Activated T-helper 9 cell treated with anti-CD3 and anti-CD28 coated beads, Interleukin-2, amount 50 U/mL, for 16 hours (primary cell): ENCODE measurements around the gene RTN4R.
A peak's percentile ranks its signal among the peaks of the same experiment; 100 is the strongest.

Experiments
- DNase-seq: peaks from one replicate; pipeline ENCODE4 v3.0.0-alpha.2; 2020; ENCODE audit warnings: low read depth

RTN4R gene

DNA sequence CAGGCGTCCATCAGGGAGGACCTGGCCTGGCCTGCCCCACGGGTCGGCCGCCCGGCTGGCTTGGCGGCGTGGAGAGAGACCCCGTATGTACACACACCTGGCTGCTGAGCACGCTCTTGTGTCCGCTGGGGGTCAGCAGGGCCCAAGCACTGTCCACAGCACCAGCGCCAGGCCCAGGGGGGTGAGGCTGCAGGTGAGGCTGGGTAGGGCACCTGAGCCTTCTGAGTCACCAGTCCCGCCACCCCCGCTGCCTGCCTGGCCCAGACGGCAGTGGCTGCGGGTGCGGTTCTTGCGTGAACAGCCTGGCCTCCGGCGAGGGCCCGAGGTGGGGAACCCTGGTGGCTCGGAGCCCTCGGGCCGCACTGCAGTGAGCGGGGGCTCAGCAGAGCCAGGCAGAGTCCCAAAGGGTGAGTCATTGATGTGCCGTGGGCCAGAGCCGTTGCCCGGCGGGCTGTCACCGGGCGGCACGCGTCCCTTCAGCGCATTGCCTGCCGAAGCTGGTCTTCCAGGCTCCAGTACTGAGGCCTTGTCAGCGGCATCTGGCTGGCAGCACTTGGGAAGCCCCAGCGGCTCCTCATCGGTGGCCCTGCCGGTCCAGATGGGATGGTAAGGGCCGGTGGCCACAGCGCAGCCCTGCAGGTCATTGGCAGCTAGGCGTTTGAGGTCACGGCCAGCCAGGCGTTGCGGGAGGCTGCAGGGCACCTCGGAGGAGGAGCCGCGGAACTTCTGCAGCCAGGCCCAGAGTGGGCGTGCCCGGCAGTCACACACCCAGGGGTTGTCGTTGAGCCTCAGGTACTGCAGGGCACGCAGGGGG, 26.3 kb downstream of the RTN4R start:
- no peak for DNase-seq

DNA sequence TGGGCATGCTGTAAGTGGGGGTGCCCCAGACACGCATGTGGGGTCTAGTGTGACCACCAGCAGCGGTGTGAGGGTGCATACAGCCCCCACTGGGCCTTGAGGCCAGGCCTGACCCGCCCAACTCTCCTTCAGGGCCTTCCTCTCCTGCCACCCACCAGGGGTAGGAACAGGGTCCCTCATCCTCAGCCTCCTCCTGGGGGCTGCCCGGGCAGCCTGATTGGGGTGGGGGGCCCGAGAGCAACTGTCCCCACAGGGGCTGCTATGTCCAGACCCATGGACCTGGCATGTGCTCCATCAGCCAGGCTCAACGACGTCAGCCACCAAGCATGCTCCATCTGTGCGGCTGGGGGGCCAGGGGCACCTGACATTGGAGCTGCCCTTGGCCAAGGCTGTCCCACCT, 27.2 kb downstream of the RTN4R start:
- no peak for DNase-seq

- DNase-seq: no peak
Observed at GRCh38 chr22:20240447-20240764, 27.7 kb downstream of the RTN4R start.

DNA sequence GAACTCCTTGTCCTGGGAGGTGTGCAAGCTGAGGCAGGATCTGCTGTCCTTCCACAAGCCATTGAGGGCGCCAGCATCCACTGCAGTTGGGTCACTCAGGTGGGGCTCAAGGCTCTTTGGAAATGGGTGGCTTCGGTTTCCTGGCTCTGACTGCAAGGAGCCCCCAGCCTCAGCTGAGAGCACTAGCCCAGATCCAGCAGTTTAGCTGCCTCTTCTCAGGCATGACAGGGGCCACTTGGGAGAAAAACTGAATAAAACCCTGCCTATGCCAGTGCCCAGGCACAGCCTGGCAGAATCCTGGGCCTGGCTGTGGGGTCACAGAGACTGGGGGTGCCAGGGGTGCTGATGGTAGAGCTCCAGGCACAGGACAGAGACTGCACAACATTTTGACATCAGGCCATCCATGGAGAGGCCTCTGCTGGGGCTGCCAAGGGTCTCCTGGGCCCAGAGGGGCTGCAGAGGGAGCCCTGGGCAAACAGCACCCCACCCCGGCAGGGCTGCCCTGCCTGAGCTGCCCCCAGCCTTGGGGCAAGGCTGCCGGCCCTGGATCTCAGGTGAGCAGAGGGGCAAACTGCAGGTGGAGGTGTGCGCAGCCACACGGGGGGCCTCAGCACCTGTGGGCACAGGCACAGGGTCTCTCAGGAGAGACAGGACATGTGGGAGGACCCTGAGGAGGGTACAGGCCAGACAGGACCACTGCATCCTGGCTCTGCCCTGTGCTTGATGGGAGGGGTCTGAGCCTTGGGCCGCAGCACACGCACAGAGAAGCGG, 28.3 kb downstream of the RTN4R start:
- no peak for DNase-seq

- no peak for DNase-seq
Observed at GRCh38 chr22:20238901-20239675, 29.0 kb downstream of the RTN4R start.

DNA sequence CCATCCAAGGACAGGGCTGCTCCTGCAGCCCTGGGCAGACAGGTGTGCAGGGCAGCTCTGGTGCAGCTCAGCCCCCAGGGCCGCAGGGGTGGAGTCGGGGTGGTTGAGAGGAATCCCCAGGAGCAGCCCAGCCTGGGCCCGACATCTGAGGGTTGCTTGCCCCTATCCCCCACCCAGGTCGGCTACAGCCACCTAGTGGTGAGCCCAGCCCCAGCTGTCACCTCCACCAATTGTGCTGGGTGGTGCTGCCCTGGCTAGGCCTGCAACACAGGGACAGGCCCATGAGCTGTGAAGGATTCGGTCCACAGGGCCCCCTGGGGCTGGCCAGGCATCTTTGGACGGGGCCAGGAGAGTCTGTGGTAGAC, 29.6 kb downstream of the RTN4R start:
- DNase-seq: peak; percentile 27

DNA sequence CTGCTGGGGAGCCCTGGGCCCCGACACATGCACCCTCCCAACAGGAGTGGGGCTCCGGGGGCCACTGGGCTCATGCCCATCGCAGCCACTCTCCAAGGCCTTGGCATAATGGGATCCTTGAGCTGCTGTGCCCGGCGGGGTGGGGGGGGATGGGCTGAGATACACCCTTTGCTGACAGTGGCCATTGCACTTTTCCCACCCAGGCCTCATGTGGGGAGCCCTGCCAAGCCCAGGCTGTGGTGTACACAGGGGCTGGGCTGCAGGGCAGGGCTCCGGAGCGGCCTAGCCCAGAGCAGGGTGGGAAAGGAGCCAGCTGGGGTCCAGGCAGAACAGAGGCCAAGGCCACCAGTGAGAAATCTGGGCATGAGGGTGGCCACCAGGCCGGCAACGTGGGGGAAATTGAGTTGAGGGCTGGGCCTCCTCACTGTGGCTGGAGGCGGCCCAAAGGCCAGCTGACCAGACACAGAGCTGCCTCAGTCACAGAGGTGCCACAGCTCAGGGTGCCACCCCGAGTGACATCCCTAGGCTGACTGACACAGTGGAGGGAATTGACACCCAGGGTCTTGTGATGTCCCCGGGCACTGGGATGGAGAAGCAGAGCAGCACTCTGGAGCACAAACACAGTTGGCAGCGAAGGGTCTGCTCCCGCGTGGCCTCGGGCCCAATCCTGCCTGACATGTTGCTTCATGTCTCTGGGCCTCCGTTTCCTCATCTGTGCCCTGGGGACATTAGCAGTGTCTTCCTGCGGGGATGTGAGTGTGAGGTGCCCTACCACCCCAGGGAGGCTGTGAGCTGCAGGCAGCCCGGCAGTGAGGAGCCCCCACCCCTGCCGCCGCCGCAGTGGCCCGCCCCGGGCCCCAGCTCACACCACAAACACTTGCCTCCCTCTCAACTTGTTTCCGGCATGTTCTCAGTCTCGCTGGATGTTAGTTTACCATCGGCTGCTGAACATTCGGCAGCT, 30.4 kb downstream of the RTN4R start:
- DNase-seq: no peak

DNA sequence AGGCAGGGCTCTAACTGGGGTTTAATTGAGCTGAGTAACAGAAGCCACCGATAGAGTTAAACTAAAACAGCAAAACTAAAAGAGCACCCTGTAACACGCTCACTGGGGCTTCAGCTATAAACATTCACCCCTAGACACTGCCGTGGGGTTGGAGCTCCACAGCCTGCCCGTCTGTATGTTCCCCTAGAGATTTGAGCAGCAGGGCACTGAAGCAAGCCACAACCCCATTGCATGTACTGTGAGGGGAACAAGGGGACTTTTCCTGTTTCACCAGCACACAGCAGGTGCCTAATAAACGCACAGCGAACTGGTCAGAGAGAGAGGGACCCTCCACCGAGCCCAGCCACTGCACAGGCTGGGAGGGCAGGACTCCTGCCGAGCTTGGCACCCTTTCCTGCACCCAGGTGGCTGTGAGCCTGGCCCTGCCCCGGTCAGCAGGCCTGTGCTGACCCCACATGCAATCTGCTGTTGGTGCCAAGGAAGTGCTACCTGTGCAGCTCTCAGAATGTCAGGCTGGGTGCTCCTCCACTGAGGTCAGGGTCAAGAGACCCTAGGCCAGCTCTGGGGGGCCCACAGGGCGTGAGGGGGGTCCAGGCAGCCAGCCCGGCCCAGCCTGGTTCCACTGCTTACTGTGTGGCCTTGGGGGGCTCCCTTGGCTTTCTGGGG, 31.9 kb downstream of the RTN4R start:
- no peak for DNase-seq

DNA sequence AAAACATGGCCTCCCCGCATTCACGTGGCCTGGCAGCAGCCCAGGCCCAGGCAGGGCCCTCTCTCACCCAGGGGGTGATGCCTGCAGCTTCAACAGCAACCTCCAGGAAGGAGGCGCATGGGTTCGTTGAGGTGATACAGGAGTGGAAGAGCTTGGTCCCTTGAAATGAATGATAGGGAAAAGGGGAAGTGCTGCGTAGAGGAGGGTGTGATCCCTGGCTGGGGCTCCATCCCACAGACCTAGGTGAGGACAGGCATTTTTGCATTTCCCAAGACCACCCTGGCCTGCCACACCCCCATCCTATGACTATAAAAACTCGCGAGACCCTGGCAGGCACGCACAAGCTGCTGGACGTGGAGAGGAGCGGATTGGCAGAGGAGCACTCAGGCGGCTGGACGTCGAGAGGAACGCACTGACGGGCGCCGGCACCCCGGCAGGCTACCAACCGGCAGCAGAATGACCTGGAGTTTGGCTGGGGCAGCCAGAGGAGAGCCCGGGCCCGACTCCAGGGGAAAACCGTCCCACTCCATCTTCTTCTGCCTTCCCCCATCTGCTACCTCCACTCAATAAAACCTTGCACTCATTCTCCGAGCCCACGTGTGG, 32.6 kb downstream of the RTN4R start:
- no peak for DNase-seq

GRCh38 chr22:20234760-20235388, 33.2 kb downstream of the RTN4R start:
- no peak for DNase-seq

DNA sequence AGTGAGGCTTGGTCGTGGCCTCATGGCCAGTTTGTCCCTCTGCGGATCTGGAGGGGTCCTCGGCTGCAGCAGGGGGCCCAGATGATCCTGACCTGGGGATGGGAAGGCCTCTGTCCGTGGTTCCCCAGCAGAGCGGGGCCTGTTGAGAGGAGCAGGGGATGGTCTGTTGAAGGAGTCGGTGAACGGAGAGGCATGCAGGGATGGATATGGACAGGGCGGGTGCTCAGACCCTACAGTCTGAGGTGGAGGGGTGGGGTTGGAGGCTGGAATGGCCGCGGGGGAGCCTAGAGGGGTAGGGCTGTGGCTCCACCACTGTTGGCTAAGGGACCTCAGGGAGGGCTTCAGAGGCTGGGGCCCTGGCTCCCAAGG, 33.8 kb downstream of the RTN4R start:
- DNase-seq: no peak

GRCh38 chr22:20233351-20234313, 34.5 kb downstream of the RTN4R start:
- no peak for DNase-seq

- DNase-seq: no peak
Observed at GRCh38 chr22:20232781-20233180, 35.3 kb downstream of the RTN4R start.

GRCh38 chr22:20232237-20232598, 35.9 kb downstream of the RTN4R start:
- DNase-seq: no peak

GRCh38 chr22:20231514-20232236, 36.4 kb downstream of the RTN4R start:
- DNase-seq: no peak

- no peak for DNase-seq
Observed at GRCh38 chr22:20230777-20231420, 37.2 kb downstream of the RTN4R start.

- DNase-seq: no peak
Observed at GRCh38 chr22:20229916-20230775, 38.0 kb downstream of the RTN4R start.
